Liver (tissue), 9 donors: ENCODE measurements around the gene RRP8. TPM values are rescaled to one million over a fixed set of nuclear protein-coding genes. Genes with fewer than 3 reads are reported as not detected.

Experiments
- DNase-seq: peaks from one replicate; pipeline ENCODE4 v3.0.0-alpha.2; 2017; ENCODE audit warnings: low spot score
- H3K27ac ChIP-seq, 2 donors: one replicate each; pipeline ENCODE4 v1.7.0; 2013; ENCODE audit warnings: inconsistent platforms in 2 of 2, low read length in 2 of 2, control low read depth in 1 of 2, low read depth in 1 of 2, mild to moderate bottlenecking in 1 of 2
- H3K27me3 ChIP-seq, 4 donors: one replicate each; pipeline versions ENCODE4 v1.6.1 to v1.7.0; 2013; ENCODE audit warnings: low read length in 3 of 4, inconsistent platforms in 1 of 4, mild to moderate bottlenecking in 1 of 4, moderate library complexity in 1 of 4; ENCODE audit not compliant: control insufficient read depth in 4 of 4, insufficient read depth in 4 of 4
- H3K36me3 ChIP-seq, 4 donors: one replicate each; pipeline versions ENCODE4 v1.6.1 to v1.7.0; 2013; ENCODE audit warnings: low read length in 3 of 4, mild to moderate bottlenecking in 3 of 4, low read depth in 1 of 4, moderate library complexity in 1 of 4; ENCODE audit not compliant: control insufficient read depth in 4 of 4, insufficient read depth in 3 of 4
- H3K4me1 ChIP-seq, 4 donors: one replicate each; pipeline versions ENCODE4 v1.6.1 to v1.7.0; 2013; ENCODE audit warnings: low read length in 3 of 4, mild to moderate bottlenecking in 3 of 4, moderate library complexity in 1 of 4; ENCODE audit not compliant: control insufficient read depth in 4 of 4, insufficient read depth in 4 of 4
- H3K4me3 ChIP-seq, 3 donors: one replicate each; pipeline versions ENCODE4 v1.6.1 to v1.7.0; 2013; ENCODE audit warnings: low read length in 3 of 3, control low read depth in 1 of 3, low read depth in 1 of 3, mild to moderate bottlenecking in 1 of 3
- H3K9ac ChIP-seq, 2 donors: one replicate each; pipeline ENCODE4 v1.7.0; 2013; ENCODE audit warnings: low read length in 2 of 2, mild to moderate bottlenecking in 2 of 2, moderate library complexity in 2 of 2, control low read depth in 1 of 2, low read depth in 1 of 2
- H3K9me3 ChIP-seq, 4 donors: one replicate each; pipeline versions ENCODE4 v1.6.1 to v1.7.0; 2013; ENCODE audit warnings: low read length in 3 of 4; ENCODE audit not compliant: control insufficient read depth in 4 of 4
- ATF3 ChIP-seq: IDR thresholded peaks from 2 replicates; pipeline ENCODE4 v1.6.1; 2016; ENCODE audit warnings: antibody characterized with exemption
- EGR1 ChIP-seq, 2 donors: IDR thresholded peaks; 2 replicates each; pipeline ENCODE4 v1.6.1; 2016 to 2018; ENCODE audit warnings: antibody characterized with exemption in 2 of 2, low read depth in 2 of 2
- FOXA1 ChIP-seq: IDR thresholded peaks from 2 replicates; pipeline ENCODE4 v1.6.1; 2016; ENCODE audit warnings: antibody characterized with exemption
- FOXA2 ChIP-seq: IDR thresholded peaks from 2 replicates; pipeline ENCODE4 v1.6.1; 2016; ENCODE audit warnings: antibody characterized with exemption
- GABPA ChIP-seq, 2 donors: IDR thresholded peaks in 1 of 2; conservative IDR thresholded peaks in 1 of 2; 2 replicates each; pipeline ENCODE4 v1.6.1; 2016; ENCODE audit warnings: antibody characterized with exemption in 2 of 2, mild to moderate bottlenecking in 1 of 2, moderate library complexity in 1 of 2
- HNF4A ChIP-seq, 2 donors: conservative IDR thresholded peaks; 2 replicates each; pipeline ENCODE4 v1.6.1; 2016; ENCODE audit warnings: antibody characterized with exemption in 2 of 2, mild to moderate bottlenecking in 2 of 2
- HNF4G ChIP-seq: IDR thresholded peaks from 2 replicates; pipeline ENCODE4 v1.6.1; 2016; ENCODE audit warnings: antibody characterized with exemption
- JUND ChIP-seq, 2 donors: IDR thresholded peaks; 2 replicates each; pipeline ENCODE4 v1.6.1; 2016; ENCODE audit warnings: antibody characterized with exemption in 2 of 2
- NR2F2 ChIP-seq: IDR thresholded peaks from 2 replicates; pipeline ENCODE4 v1.6.1; 2016; ENCODE audit warnings: antibody characterized with exemption
- RAD21 ChIP-seq, 2 donors: IDR thresholded peaks; 2 replicates each; pipeline ENCODE4 v1.6.1; 2016; ENCODE audit warnings: antibody characterized with exemption in 2 of 2, mild to moderate bottlenecking in 2 of 2
- RXRA ChIP-seq, 2 donors: IDR thresholded peaks; 2 replicates each; pipeline ENCODE4 v1.6.1; 2017 to 2018; ENCODE audit warnings: antibody characterized with exemption in 2 of 2, mild to moderate bottlenecking in 1 of 2
- TAF1 ChIP-seq: conservative IDR thresholded peaks from 2 replicates; pipeline ENCODE4 v1.6.1; 2016; ENCODE audit warnings: antibody characterized with exemption, mild to moderate bottlenecking
- YY1 ChIP-seq: IDR thresholded peaks from 2 replicates; pipeline ENCODE4 v1.6.1; 2016; ENCODE audit warnings: antibody characterized with exemption, mild to moderate bottlenecking
- ZBTB33 ChIP-seq: IDR thresholded peaks from 2 replicates; pipeline ENCODE4 v1.6.1; 2016; ENCODE audit warnings: antibody characterized with exemption
- WGBS: extraction: QIAGEN DNeasy Blood & Tissue Kit; methylation state at CpG from one replicate; pipeline ENCODE4 v1.1.7; 2013; 5-methylcytosine and 5-hydroxymethylcytosine counted together
- polyA plus RNA-seq, 2 donors: library from polyadenylated mRNA; stranded (reverse) in 1 of 2; unstranded in 1 of 2; fragments of 200-250 nt in 1 of 2; fragments of >200 nt in 1 of 2; fragmentation: Nextera tagmentation in 1 of 2; extraction: Ambion mirVana in 1 of 2; gene quantifications; one replicate each; pipeline versions ENCODE4 v1.2.1 to v1.2.3, GENCODE V29; 2013 to 2015
- total RNA-seq, 2 donors: library from RNA; depleted of rRNA; stranded (reverse); fragments of >200 nt; gene quantifications; one replicate each; pipeline ENCODE4 v1.2.3, GENCODE V29; 2014
- TF ChIP-seq, protein P1 (sequence below): fragments of 150-350 bp; IDR thresholded peaks from 2 replicates; pipeline ENCODE4 v1.5.1; 2017; ENCODE audit warnings: improper control_type of control experiment, low read depth, low read length; ENCODE audit not compliant: missing input control
- TF ChIP-seq, protein P2 (sequence below): IDR thresholded peaks from 2 replicates; pipeline ENCODE4 v1.6.1; 2016; ENCODE audit warnings: antibody characterized with exemption, mild to moderate bottlenecking
- TF ChIP-seq, protein P3 (sequence below): IDR thresholded peaks from 2 replicates; pipeline ENCODE4 v1.6.1; 2016; ENCODE audit warnings: antibody characterized with exemption
- donor health status: healthy.
- donor health status: healthy.
- donor health status: healthy.
- donor health status: healthy.
- donor health status: healthy.

Gene RRP8
- total and polyA plus RNA-seq, 4 donors, result 10.3 to 12.6 (median 11.2) TPM

DNA sequence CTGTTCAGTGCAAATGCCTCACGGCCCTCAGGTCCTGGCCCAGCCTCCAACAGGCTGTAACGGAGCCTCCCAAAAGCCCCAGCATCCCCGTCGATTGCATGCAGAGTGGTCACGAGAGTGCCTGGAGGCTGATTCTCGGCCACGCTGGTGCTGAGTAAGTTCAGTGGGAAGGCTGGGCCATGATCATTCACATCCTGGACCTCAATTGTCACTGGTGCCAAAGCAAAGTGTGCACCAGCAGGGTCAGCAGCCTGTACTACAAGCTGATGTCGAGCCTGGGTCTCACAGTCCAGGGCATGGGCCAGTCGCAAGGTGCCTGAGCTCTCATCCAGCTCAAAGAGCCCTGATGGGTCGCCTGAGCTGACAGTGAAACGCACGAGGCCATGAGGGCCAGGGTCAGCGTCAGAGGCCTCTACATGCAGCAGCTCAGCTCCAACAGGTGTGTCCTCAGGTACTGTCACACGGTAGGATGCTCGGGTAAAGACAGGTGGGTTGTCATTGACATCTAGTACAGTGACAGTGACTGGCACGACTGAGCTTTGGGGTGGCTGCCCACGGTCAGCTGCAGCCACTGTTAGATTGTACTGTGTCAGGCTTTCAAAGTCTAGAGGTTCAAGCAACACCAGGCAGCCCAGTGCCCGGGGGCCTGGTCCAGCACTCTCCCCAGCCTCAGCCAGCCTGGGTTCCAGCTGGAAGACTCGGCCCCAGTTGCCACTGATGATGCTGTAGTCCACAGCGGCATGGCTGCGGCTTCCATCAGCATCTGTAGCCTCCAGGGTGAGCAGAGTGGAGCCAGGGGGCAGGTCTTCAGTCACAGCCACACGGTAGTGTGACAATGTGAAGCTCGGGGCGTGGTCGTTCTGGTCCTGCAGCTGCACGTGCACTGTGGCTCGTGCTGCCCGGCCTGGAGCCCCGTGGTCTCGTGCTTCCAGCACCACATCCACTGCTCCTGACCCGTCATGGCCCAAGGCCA is 20.3 kb upstream of the RRP8 start:
- H3K27ac ChIP-seq, result no peak overlapping the region
- TF ChIP-seq, protein P1, sequence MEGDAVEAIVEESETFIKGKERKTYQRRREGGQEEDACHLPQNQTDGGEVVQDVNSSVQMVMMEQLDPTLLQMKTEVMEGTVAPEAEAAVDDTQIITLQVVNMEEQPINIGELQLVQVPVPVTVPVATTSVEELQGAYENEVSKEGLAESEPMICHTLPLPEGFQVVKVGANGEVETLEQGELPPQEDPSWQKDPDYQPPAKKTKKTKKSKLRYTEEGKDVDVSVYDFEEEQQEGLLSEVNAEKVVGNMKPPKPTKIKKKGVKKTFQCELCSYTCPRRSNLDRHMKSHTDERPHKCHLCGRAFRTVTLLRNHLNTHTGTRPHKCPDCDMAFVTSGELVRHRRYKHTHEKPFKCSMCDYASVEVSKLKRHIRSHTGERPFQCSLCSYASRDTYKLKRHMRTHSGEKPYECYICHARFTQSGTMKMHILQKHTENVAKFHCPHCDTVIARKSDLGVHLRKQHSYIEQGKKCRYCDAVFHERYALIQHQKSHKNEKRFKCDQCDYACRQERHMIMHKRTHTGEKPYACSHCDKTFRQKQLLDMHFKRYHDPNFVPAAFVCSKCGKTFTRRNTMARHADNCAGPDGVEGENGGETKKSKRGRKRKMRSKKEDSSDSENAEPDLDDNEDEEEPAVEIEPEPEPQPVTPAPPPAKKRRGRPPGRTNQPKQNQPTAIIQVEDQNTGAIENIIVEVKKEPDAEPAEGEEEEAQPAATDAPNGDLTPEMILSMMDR, result no peak
- TF ChIP-seq JUND (IDR thresholded peaks at IDR 0.05), result no peak
- TF ChIP-seq RAD21 (IDR thresholded peaks at IDR 0.05), result no peak
- no peak for TF ChIP-seq TAF1
- no peak for TF ChIP-seq RXRA (IDR thresholded peaks at IDR 0.05)
- no peak for TF ChIP-seq FOXA2
- no peak for TF ChIP-seq HNF4A (conservative IDR thresholded peaks at IDR 0.05)
- no peak for TF ChIP-seq HNF4G
- no peak for TF ChIP-seq ZBTB33
- TF ChIP-seq FOXA1, result no peak
- TF ChIP-seq, protein P2, sequence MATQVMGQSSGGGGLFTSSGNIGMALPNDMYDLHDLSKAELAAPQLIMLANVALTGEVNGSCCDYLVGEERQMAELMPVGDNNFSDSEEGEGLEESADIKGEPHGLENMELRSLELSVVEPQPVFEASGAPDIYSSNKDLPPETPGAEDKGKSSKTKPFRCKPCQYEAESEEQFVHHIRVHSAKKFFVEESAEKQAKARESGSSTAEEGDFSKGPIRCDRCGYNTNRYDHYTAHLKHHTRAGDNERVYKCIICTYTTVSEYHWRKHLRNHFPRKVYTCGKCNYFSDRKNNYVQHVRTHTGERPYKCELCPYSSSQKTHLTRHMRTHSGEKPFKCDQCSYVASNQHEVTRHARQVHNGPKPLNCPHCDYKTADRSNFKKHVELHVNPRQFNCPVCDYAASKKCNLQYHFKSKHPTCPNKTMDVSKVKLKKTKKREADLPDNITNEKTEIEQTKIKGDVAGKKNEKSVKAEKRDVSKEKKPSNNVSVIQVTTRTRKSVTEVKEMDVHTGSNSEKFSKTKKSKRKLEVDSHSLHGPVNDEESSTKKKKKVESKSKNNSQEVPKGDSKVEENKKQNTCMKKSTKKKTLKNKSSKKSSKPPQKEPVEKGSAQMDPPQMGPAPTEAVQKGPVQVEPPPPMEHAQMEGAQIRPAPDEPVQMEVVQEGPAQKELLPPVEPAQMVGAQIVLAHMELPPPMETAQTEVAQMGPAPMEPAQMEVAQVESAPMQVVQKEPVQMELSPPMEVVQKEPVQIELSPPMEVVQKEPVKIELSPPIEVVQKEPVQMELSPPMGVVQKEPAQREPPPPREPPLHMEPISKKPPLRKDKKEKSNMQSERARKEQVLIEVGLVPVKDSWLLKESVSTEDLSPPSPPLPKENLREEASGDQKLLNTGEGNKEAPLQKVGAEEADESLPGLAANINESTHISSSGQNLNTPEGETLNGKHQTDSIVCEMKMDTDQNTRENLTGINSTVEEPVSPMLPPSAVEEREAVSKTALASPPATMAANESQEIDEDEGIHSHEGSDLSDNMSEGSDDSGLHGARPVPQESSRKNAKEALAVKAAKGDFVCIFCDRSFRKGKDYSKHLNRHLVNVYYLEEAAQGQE, result no peak
- no peak for TF ChIP-seq EGR1 (IDR thresholded peaks at IDR 0.05; ENCODE audit: low read depth in 2 of 2)
- TF ChIP-seq GABPA (IDR thresholded peaks at IDR 0.05 in 1 of 2, conservative IDR thresholded peaks at IDR 0.05 in 1 of 2), result no peak
- no peak for TF ChIP-seq YY1
- no peak for TF ChIP-seq ATF3
- TF ChIP-seq, protein P3, sequence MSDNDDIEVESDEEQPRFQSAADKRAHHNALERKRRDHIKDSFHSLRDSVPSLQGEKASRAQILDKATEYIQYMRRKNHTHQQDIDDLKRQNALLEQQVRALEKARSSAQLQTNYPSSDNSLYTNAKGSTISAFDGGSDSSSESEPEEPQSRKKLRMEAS, result no peak
- no peak for TF ChIP-seq NR2F2
- WGBS, result 90% methylated on average over 31 of the region's 31 CpGs
- H3K4me1 ChIP-seq, result peaks cover 0 to 8% (median 4%) of the 10 kb centered on the region in 4 donors
- H3K27me3 ChIP-seq, result no peaks in the 10 kb centered on the region
- no peak for DNase-seq
- no peaks in the 10 kb centered on the region for H3K36me3 ChIP-seq
- no peak overlapping the region for H3K4me3 ChIP-seq
- H3K9me3 ChIP-seq, result no peaks in the 10 kb centered on the region
- no peak overlapping the region for H3K9ac ChIP-seq
